Bone marrow (tissue), 2 donors: ENCODE data around the gene CDO1.

Source experiments
- DNase-seq, 2 donors: peaks; one replicate each; lab custom pipeline; 2025; lab: John Stamatoyannopoulos, UW

The CDO1 gene

DNA sequence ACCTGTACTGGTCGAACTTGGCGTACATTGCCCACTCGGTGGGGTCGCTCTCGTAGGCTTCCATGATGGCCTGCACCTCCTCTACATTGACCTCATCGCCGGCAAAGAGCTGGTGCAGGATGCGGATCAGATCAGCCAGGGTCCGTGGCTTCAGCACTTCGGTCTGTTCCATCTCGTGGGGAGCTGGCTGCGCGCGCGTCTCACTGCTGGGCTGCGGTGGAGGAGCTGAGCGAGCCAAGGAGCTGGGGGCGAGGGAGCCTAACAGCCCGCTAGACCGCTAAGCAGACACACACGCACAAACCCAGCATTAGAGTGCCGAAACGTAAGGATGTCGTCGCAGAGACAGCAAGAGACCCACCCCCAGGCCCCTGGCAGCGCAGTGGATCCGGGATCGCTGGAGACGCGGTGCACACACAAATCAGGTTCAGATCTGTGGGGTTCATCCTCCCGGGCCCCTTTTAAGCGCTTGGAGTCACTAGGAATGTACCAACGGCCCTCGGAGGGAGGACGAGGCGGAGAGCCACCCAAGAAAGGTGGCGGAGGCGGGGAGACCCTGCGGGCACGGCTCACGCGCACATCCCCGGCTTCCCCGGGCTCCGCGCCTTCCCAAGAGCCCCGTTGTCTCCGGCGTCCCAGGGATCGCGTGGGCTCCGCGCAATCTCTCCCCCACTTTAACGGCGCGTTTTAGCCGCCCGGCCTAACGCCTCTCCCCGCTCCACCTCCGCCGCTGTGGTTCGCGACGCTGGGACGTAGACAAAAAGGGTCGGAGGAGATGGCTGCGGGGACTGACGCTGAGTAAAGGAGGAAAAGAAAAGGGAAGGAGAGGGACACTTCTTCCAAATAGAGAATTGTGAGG is at the start of gene CDO1:
CDO1 (minus strand) TSS at position 434 of the 856 bp plus-strand sequence; CDS start at position 172, 262 bp downstream.
- DNase-seq: no peak

DNA sequence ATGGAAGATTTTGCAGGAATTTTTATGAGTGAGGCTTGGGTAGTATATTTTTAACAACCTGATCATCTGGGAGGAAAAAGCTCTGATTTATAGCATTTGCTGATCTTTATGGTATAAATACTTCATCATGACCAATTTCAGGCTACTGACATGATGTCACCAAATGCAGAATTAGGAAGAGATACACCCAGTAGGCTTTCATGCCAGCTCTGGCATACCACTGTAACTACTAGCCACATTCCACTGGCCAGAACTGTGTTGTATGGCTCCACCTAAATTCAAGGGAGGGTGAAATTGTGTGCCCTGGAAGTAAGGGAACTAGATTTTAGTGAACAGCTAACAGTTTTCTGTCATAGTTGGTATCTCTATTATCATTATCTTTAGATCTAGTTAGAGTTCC is 42.9 kb upstream of the CDO1 start:
- no peak for DNase-seq

DNA sequence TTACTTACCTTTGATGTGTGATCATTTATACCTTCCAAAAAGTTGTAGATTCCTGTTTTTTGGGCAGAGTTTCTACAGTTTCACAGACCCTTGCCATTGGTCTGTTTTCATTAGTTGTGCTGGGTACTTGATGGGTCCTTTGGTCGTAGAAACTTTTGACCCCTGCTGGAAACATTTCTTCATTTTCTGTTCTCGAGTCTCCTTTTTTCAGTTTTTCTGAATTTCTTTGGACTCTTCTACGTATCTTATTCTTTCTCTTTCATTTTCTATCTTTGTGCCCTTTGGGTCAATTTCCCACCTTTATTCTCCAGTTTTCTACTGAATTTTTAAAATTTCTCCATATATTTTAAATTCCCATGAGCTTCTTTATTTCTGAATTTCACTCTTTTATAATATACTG is 41.9 kb upstream of the CDO1 start:
- no peak for DNase-seq

DNA sequence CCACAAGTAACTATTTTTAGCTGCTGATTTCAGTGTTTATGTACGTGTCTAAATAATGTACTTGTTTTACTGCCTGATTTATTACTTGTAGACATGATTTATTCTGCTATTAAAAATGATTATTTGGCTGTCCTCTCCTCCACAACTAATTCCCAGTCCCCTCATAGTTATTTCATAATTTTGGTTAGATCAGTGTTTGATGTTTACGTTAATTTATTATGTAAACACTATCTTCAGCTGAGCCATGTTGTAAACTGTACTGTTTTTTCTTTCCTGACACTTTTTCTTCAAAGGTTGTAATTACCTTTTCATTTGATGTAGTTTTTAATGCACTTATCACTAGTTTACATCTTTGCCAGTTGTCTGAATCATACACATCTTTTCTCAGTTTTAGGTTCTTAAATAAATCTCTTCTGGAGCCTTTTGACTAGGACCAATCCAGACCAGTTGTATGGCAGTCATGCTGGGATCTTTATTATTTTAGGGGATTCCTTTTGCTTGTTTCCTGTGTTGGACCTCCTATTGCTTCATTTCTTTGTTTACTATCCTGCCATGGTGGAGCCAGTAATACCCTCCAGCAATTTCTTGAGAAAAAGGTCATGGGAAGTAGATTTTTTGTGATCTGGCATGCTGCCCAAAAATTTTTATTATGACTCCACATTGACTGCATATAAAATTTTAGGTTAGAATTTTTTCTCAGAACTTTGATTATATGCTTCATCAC is 41.3 kb upstream of the CDO1 start:
- DNase-seq: no peak

DNA sequence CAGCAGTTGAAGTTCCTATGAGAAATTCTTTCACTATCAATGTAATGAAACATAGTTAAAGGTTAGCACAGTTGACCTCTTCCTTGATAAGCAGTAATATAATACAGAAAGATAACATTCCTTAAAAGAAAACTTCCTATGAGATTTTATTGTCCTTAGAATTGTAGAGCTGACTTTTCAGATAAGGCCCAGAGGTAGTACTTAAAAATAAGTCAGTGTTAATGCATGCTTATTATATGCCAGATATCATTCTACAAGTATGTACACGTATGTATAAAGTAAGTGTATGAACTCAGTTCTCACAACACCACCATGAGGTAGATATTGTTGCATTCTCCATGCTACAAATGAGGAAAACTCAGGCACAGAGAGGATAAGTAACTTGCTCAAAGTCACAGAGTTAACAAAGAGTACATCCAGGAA is 40.6 kb upstream of the CDO1 start:
- no peak for DNase-seq

DNA sequence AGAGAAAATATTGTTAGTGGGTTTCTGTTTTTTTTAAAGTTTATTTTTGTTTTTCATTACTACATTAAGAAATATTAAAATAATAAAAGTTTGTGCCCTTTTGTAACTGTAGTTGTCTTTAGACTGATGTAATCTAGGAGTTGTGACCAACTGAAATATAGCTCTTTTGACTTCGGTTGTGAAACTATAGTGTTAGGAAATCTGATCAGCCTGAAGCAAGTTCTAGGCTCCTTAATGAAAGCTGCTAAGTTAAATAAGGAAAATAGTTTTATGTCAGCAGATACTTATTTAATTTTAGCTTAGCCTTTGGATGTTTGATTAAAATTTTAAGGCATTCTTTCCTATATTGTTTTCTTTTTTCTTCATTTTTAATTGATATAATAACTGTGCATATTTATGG is 39.5 kb upstream of the CDO1 start:
- DNase-seq: no peak

DNA sequence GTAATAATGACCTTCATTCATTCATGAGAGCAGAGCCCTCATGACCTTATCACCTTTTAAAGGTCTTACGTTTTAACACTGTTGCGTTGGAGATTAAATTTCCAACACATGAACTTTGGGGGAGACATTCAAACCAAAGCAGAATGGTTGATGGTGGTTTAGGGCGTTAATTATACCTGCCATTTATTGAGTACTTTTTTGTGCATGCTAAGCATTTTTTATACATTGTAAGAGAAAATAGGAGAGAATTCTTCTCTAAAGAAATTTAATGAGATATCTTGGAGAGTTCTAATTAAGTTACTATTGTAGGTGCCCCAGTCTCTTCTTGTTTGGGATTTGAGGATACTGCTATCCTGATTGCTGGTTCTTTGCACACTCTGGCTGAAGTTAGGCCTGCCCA is 37.7 kb upstream of the CDO1 start:
- no peak for DNase-seq

DNA sequence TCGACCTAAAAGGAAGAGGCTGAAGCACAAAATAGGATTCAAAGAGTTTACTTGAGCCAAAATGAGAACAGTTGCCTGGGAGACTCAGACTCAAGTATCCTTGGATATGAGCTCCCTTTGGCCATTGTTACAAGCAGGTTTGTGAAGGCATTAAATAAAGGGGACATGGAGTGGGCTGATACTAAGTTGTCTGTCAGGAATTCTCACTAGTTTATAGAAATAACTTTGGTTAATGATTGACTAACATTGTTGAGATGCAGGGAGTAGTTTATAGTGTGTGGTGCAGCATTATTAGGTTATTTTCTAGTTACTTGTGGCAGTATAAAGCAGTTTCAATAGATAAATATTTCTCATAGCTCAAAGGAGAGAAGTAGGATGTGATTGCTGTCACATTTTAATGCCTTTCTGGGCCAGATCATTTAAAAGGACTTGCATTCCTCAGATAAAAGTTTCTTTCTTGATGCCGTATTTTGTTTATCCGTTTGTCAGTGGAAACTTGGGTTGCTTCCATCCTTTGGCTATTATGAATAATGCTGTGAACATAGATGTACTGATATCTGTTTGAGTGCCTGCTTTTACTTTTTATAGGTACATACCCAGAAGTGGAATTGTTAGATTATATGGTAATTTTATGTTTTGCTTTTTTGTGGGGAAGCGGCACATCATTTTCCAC is 34.4 kb upstream of the CDO1 start:
- no peak for DNase-seq

DNA sequence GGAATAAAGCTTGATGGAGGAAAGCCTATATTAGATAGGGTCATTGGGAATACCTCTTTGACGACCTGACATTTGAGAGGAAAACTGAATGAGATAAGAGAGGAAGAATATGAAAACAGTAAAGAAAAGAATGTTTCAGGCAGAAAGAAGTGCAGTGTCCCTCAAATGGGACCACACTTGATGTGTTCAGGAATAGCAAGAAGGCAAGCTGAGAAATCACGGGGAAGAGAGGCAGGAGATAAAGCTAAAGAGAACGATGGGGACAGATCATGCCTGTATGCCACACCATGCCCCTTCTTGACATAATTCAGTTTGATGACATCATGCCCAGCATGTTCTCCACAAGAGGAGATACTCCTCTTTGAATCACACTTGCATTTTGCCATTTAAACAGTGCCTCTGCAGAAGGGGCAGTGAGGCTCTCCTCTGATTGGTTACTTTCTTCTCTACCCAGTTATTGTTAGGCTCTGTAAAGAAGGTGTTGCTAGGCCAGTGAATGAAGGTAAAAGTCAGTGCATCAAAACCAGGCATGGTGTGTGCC is 32.9 kb upstream of the CDO1 start:
- no peak for DNase-seq

DNA sequence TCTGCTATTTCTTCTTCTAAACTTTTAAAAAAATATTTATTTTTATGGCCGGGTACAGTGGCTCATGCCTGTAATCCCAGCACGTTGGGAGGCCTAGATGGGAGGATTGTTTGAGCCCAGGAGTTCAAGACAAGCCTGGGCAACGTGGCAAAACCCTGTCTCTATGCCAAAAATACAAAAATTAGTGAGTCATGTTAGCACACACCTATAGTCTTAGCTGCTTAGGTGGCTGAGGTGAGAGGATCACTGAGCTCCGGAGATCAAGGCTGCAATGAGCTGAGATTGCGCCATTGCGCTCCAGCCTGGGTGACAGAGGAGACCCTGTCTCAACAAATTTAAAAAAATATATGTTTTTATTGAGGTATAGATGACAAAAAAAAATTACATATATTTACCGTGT is 30.8 kb upstream of the CDO1 start:
- DNase-seq: no peak

DNA sequence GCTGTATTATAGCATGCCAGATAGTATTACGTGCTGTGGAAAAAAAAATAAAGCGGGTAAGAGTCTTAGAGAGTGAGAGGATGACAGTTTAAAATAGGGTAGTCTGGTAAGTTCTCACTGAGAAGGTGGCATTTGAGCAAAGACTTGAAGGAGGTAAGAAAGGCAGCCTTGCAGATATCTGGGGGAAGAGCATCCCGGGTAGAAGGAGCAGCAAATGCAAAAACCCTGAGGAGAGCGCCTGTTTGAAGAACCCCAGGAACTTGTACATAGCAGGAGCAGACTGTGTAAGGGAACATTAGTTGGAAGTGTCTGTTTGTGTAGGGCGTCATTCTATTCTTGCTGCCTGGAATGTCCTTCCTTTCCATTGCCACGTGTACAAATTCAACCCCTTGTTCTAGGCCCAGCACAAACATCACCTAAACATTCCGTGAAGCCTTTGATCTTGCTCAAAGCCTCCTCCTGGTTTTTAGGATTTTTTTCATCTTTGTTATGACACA is 27.9 kb upstream of the CDO1 start:
- no peak for DNase-seq

DNA sequence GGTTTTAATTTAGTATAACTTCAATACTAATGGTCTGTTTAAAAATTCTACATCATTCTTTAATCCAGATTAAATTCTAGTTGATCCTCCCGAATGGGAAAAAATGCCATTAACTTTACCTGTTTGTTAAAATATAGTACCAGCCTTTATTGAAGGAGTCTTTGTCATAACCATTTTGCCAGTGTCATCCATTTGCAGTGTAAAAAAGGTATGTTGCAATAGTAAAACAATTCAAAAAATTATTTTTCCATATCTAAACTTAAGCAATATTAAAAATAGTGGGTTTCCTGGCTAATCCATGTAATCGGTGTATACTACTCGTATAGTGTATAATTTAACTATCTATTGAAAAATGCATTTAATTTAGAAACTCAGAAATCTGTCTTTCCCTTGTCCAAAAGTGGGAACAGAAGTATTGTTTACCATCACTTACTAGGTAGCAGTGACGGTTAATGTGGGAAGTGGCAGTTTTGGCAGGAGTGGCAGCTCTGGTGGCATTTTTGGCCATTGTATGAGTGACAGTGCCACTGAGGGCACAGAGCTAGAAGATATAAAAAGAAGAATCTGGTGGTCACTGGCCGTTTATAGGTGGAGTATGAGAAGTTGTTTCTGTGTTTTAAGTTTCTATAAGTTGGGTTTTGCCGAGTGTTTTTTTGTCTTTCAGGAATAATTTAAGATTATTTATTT is 27.1 kb upstream of the CDO1 start:
- no peak for DNase-seq

DNA sequence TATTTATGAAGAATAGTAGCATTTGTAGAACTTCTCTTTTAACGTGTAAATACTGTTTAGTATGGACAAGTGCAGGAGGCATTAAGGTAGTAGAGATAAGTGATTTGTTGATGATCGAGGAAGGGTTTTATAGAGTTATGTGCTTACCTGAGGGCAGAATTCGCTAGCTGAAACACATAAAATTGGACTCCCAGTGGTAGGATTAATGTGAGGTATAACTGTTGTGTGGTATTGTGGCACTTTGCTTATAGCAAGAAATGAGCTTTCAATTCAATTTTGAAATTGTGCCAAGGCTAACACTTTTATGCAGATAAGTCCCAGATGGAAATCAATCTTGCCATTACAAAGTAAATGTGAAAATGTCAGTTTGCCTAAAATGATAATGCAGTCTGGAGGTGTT is 26.5 kb upstream of the CDO1 start:
- no peak for DNase-seq

DNA sequence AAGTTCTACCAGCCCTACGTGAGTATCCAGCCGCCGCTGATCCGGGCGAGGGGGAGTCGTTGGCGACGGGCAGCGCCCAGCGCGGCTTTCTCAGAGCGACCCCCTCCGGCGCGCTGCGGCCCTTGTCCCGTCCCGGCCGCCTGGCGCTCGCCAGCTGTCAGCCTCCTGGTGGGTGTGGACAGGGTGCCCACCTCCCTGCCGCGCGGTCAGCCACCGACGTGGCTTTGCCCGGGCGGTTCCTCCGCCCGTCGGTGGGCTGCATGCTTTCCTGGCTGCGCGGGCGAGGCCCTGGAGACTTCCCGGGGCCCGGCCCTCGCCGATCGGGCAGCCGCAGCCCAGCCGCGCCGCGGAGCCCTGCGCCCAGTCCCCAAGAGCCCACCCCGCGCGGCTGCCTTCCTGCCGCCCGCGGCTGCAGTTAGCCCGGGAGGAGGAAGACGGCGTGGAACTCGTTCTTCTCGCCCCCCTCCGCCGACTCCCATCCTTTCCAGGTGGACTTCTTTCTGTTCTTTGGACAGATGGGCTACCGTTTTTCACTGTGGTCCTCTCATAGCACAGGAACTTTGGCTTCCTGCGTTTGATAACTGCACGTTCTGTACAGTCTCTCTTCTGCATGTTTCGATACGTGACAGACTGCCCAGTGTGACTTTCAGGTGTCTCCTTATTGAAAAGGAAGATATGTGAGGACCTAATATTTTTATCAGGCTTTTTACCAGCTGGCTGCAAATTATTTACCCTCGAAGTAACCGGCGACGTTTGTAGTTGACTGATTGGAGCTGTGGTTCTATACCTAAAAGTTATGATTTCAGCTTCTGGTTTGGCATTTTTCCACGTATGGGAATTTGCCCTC is 25.9 kb upstream of the CDO1 start:
- DNase-seq: no peak

DNA sequence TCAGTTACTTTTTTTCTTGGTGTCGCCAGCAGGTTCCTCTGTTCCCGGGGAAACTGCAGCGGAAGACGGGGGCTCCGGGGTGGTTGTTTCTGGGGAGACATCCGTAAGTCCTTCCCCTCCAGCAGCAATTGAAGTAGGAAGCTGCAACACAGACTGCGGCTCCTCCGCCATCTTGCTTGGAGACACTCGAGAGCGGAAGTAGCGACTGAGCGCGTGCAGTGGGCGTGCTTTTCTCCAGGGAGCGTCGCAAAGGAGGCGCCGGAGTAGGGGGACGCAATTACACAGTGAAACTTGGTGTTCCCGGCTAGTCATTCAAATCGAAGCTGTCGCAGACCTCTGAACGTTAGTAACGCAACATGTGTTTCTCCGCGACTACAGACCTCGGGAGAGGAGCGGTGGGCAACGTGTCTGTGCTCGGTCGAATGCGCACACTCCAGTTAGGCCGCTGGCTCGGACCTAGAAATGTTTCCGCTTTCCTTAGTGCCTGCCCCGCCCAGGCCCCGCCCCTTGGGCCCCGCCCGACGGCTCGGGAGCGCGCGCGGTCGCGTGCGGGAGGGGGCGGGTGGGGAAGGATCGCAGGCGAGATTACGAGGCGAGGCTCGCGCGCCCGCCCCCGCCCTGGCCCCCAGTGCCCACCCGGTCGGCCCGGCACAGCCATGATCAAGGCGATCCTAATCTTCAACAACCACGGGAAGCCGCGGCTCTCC is 25.1 kb upstream of the CDO1 start, which contains the start of the genes AP3S1 and ATG12:
AP3S1 (plus strand) TSS at position 554 of the 707 bp plus-strand sequence; CDS start at position 657, 103 bp downstream.
ATG12 (minus strand) TSS at position 184 of the 707 bp plus-strand sequence; CDS start at position 171, 13 bp downstream.
- DNase-seq: peak; percentile 88 to 93

DNA sequence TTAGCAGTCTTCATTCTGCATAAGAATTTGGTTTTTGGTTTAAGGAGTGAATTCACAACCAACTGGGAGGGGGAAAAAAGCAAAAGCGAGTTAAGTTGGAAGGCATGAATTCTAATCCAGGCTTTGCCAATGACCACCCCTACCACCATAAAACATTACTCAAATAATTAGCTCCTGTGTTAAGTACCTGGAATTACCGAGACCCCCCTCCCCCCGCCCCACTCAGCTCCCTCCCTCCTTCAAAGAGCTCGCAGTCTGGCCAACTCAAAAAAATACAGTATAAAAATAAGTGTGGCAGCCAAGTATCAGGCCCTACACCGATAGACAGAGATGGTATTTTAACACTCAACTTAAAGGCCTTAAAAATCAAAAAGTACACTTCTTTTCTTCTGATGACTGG is 24.4 kb upstream of the CDO1 start:
- DNase-seq: no peak

DNA sequence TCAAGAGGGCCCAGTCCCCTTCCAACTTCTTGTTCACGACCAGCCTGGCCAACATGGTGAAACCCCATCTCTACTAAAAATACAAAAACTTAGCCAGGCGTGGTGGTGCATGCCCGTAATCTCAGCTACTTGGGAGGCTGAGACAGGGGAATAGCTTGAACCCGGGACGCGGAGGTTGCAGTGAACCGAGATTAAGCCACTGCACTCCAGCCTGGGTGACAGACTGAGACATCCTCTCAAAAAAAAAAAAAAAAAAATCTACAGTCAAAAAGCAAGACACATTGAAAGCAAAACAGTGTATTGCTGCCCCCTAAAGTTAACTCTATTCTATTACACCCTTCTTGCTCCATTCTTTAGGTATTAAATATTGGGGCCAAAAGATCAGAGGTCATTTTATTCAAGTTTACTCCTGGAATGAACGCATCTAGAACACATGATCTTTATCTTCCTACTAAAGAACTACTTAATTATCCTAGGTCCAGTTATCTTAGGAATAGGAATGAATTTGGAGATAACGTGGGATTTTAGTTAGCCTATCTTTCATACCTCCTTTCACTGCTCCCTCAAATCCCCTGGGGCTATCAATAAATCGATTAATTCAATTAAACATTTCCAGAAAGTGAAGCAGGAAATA is 22.5 kb upstream of the CDO1 start:
- peak in 1 of 2 donors; percentile 70 for DNase-seq

DNA sequence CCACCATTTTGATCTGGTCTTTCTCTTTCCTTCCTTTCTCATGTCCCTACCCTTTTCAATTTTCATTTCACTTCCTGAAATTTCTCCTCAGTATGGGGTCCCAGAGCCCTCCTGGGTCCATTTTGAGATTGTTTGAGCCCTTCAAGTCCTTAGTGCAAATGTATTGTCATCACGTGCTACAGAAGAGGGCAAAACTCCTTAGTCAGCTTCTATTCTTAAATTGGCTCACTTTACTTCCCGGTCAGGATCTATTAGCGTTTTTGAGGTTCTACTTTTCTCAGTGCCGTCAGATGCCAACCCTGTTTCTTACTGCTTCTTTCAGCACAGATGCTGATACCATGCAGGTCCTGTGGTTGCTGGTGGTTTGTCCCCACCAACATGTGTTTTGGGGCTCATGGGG is 19.0 kb upstream of the CDO1 start:
- DNase-seq: no peak

DNA sequence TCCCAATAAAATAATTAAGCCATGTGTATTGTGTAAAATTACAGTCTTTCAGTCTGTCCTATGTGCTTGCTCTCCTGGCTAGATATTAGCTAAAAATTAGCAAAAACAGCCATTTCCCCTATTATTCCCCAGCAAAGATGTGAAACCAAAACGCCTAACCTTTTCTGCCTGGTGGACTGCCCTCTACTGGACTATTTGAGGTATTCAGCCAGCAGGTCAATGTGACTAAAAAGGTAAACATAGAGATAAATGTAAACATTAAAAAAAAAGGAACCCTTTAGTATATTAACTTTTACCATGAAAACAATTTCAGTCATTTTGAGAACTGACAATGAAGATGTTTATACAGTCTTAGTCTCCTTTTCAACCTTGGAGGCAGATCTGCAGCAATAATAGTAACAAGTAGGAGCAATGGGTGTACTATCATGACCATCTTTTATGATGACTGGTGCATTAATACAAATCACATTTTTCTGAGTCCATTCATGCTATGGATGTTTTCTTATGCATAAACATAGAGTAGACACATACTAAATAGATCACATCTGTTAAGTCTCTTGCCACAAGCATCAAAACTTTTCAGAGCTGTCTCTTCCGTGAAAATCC is 14.8 kb upstream of the CDO1 start:
- peak in 1 of 2 donors; percentile 34 for DNase-seq
